ENCODE data around the gene ERC1. TPM values are rescaled to one million over a fixed set of nuclear protein-coding genes. Genes with fewer than 3 reads are reported as not detected.

The ERC1 gene
- total and polyA plus RNA-seq, 7 donors: 5.4 to 97.8 (median 34.6) TPM

DNA sequence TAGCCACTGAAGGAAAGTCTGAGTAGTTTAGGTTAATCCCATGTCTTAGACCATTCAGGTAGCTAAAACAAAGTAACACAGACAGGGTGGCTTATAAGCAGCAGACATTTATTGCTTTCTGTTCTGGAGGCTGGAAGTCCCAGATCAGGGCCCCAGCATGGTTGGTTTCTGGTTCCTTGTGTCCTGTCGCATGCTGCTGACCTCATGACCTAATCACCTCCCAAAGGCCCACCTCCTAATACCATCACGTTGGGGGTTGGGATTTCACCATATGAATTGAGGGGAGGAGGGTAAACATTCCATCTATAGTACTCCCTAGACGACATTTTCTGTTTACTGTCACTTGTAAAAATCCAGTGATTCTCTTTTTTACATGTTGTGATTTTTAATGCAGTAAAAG lies 454.8 kb downstream of the ERC1 start:
- H3K4me3 ChIP-seq: no peak overlapping the region
- no peaks in the 10 kb centered on the region for H3K27me3 ChIP-seq
- H3K27ac ChIP-seq: no peak overlapping the region
- intact Hi-C loops (cut with DNase I): no loop called here
- TF ChIP-seq, protein P1, sequence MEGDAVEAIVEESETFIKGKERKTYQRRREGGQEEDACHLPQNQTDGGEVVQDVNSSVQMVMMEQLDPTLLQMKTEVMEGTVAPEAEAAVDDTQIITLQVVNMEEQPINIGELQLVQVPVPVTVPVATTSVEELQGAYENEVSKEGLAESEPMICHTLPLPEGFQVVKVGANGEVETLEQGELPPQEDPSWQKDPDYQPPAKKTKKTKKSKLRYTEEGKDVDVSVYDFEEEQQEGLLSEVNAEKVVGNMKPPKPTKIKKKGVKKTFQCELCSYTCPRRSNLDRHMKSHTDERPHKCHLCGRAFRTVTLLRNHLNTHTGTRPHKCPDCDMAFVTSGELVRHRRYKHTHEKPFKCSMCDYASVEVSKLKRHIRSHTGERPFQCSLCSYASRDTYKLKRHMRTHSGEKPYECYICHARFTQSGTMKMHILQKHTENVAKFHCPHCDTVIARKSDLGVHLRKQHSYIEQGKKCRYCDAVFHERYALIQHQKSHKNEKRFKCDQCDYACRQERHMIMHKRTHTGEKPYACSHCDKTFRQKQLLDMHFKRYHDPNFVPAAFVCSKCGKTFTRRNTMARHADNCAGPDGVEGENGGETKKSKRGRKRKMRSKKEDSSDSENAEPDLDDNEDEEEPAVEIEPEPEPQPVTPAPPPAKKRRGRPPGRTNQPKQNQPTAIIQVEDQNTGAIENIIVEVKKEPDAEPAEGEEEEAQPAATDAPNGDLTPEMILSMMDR (IDR thresholded peaks at IDR 0.05): no peak
- TF ChIP-seq POLR2A (IDR thresholded peaks at IDR 0.05) (no peak), EP300 (IDR thresholded peaks at IDR 0.05) (no peak), POLR2AphosphoS5 (IDR thresholded peaks at IDR 0.05) (no peak)
- H3K9me3 ChIP-seq: no peaks in the 10 kb centered on the region
- peaks cover 0 to 4% (median 0%) of the 10 kb centered on the region in 4 donors for H3K36me3 ChIP-seq
- peaks cover 0 to 19% (median 15%) of the 10 kb centered on the region in 4 donors for H3K4me1 ChIP-seq
- DNase-seq: no peak
- WGBS, 2 donors: 66 to 74% methylated on average over 3 of the region's 3 CpGs

DNA sequence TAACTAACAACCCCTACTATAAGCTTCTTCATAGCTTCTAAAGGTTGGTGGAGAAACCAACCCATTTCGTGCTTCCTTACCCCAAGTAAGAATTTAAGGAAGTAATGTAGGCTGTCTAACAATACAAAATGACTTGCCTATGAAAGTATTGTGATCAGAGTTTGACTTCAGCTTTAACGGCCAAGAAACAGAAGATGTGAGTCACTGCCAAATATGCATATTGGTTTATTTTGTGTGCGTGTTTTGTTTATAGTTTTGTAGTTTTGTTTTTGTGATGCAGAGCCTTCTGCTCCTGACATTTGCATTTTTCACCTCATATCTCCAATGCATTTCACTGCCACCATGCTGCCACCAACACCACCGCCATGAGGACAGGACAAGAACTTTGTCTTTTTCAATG lies 457.3 kb downstream of the ERC1 start:
- H3K4me3 ChIP-seq: no peak overlapping the region
- no peak for DNase-seq
- H3K9me3 ChIP-seq: no peaks in the 10 kb centered on the region
- TF ChIP-seq, protein P1 (IDR thresholded peaks at IDR 0.05): no peak
- TF ChIP-seq EP300 (IDR thresholded peaks at IDR 0.05): no peak
- TF ChIP-seq POLR2A (IDR thresholded peaks at IDR 0.05): no peak
- no peak for TF ChIP-seq POLR2AphosphoS5 (IDR thresholded peaks at IDR 0.05)
- H3K36me3 ChIP-seq: peaks cover 0 to 4% (median 0%) of the 10 kb centered on the region in 4 donors
- H3K27ac ChIP-seq: no peak overlapping the region
- no peaks in the 10 kb centered on the region for H3K27me3 ChIP-seq
- WGBS, 2 donors: 89% methylated on average over 4 of the region's 4 CpGs
- intact Hi-C loops (cut with DNase I): no loop called here
- peaks cover 0 to 16% (median 12%) of the 10 kb centered on the region in 4 donors for H3K4me1 ChIP-seq

DNA sequence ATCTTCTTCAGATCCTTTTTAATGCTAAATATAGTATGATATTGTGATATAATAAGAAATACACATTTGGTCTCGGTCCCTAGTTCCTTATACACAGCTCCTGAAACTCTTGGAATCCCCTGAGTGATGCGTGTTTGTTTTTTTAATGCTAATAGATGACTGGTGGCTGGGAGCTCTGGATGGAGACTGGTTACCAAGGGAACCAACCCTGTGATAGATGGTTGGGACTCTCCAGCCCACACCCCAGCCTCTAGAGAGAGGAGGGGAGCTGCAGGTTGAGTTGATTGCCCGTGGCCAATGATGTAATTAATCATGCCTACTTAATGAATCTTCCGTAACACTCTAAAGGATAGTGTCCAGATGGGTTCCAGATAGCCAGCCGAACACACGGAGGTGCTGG lies 462.8 kb downstream of the ERC1 start:
- Histone ChIP-seq H3K27me3 (no peaks in the 10 kb centered on the region), H3K9me3 (no peaks in the 10 kb centered on the region), H3K27ac (no peak overlapping the region), H3K36me3 (peaks cover 0 to under 1% (median 0%) of the 10 kb centered on the region in 4 donors), H3K4me1 (peaks cover 0 to 8% (median 0%) of the 10 kb centered on the region in 4 donors), H3K4me3 (no peak overlapping the region)
- intact Hi-C loops (cut with DNase I): no loop called here
- TF ChIP-seq POLR2AphosphoS5 (IDR thresholded peaks at IDR 0.05) (no peak), EP300 (IDR thresholded peaks at IDR 0.05) (no peak), POLR2A (IDR thresholded peaks at IDR 0.05) (no peak)
- TF ChIP-seq, protein P1 (IDR thresholded peaks at IDR 0.05): no peak
- 92 to 95% methylated on average over 6 of the region's 6 CpGs for whole genome bisulfite sequencing, 2 donors
- DNase-seq: no peak

DNA sequence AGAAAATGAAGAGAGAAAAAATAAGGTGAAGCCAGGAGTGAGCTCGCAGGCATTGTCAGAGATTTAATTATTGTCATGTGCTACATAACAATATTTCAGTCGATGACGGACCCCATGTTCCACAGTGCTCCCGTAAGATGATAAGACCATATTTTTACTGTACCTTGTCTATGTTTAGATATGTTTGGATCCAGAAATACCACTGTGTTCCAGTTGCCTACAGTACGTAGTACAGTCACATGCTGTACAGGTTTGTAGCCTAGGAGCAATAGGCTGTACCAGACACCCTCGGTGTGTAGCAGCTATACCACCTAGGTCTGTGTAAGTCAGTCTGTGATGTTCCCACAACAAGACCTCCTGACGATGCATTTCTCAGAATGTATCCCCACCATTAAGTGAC lies 465.9 kb downstream of the ERC1 start:
- no peak overlapping the region for H3K27ac ChIP-seq
- H3K9me3 ChIP-seq: no peaks in the 10 kb centered on the region
- H3K27me3 ChIP-seq: no peaks in the 10 kb centered on the region
- TF ChIP-seq POLR2A (IDR thresholded peaks at IDR 0.05) (no peak), POLR2AphosphoS5 (IDR thresholded peaks at IDR 0.05) (no peak), EP300 (IDR thresholded peaks at IDR 0.05) (no peak)
- TF ChIP-seq, protein P1 (IDR thresholded peaks at IDR 0.05): no peak
- H3K4me3 ChIP-seq: no peak overlapping the region
- H3K4me1 ChIP-seq: peaks cover 0 to 8% (median 0%) of the 10 kb centered on the region in 4 donors
- H3K36me3 ChIP-seq: no peaks in the 10 kb centered on the region
- DNase-seq: no peak
- WGBS, 2 donors: 97 to 98% methylated on average over 7 of the region's 7 CpGs
- intact Hi-C loops (cut with DNase I): no loop called here

DNA sequence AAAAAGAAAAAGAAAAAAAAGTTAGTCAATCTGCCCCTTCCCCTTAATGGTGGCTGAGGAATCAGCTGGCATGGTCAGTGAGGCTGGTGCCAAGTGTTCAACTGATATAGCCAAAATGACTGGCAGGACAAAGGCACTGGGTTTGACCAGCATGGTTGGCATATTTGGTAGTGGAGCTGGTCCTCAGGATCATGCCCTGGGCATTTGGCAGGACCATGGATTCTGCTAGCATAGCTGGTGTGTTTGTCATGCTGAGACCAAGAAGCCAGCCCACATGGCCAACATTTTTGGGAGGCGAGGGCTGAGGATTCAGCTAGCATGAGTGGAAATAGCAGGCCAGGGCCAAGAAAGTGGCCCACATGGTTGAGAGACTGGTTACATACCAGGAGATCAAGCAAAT lies 466.9 kb downstream of the ERC1 start:
- 94 to 96% methylated on average over 1 of the region's 1 CpG for WGBS, 2 donors
- no peak overlapping the region for H3K4me3 ChIP-seq
- H3K36me3 ChIP-seq: no peaks in the 10 kb centered on the region
- peaks cover 0 to 8% (median 0%) of the 10 kb centered on the region in 4 donors for H3K4me1 ChIP-seq
- intact Hi-C loops (cut with DNase I): no loop called here
- H3K27ac ChIP-seq: no peak overlapping the region
- DNase-seq: no peak
- TF ChIP-seq, protein P1 (IDR thresholded peaks at IDR 0.05): no peak
- H3K9me3 ChIP-seq: no peaks in the 10 kb centered on the region
- H3K27me3 ChIP-seq: no peaks in the 10 kb centered on the region
